HG02798 (cell line): ENCODE results near the gene UNC80.

Experiments used
- ATAC-seq: cut with Tn5 transposase; IDR thresholded peaks from one replicate; pipeline ENCODE4 v1.9.1; 2021; ENCODE audit warnings: mild to moderate bottlenecking; ENCODE audit not compliant: unreplicated experiment, poor library complexity

UNC80 gene, protein sequence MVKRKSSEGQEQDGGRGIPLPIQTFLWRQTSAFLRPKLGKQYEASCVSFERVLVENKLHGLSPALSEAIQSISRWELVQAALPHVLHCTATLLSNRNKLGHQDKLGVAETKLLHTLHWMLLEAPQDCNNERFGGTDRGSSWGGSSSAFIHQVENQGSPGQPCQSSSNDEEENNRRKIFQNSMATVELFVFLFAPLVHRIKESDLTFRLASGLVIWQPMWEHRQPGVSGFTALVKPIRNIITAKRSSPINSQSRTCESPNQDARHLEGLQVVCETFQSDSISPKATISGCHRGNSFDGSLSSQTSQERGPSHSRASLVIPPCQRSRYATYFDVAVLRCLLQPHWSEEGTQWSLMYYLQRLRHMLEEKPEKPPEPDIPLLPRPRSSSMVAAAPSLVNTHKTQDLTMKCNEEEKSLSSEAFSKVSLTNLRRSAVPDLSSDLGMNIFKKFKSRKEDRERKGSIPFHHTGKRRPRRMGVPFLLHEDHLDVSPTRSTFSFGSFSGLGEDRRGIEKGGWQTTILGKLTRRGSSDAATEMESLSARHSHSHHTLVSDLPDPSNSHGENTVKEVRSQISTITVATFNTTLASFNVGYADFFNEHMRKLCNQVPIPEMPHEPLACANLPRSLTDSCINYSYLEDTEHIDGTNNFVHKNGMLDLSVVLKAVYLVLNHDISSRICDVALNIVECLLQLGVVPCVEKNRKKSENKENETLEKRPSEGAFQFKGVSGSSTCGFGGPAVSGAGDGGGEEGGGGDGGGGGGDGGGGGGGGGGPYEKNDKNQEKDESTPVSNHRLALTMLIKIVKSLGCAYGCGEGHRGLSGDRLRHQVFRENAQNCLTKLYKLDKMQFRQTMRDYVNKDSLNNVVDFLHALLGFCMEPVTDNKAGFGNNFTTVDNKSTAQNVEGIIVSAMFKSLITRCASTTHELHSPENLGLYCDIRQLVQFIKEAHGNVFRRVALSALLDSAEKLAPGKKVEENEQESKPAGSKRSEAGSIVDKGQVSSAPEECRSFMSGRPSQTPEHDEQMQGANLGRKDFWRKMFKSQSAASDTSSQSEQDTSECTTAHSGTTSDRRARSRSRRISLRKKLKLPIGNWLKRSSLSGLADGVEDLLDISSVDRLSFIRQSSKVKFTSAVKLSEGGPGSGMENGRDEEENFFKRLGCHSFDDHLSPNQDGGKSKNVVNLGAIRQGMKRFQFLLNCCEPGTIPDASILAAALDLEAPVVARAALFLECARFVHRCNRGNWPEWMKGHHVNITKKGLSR (N-terminal part only)

DNA sequence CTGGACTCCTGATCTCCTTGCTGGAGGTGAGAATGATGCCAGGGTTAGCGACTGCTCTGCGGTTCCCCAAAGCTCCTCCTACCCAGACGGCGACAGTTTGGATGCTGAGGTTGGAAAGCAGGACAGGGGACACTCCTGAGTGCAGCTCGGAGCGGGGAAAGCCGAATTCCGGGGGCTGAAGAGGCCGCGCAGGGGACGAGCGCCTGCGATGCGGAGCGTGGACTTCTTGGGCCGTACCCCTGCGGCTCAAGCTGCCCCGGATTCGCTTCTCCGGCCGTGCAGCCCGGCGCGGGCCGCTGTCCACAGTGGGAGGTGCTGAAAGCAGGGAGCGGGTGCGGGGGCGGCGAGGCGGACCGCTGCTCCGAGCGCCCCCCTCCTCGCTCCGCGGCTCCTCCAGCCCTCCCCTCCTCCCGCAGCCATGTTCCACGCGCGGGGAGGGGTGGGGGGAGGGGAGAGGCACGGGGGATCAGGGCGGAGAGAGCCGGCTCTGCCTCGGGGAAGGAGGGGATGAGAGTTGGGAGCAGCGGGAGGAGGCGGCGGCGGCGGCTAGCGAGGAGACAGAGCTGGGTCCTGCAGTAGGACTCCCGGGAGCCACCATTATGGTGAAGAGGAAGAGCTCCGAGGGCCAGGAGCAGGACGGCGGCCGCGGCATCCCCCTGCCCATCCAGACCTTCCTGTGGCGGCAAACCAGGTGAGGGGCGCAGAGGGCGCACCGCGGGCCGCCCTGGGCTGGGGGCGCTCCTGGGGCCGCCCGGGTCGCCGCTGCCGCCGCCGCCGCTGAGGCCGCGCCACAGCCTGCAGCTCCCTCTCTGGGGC lies at the start of gene UNC80:
UNC80 (plus strand) TSS at position 359 of the 816 bp plus-strand sequence; CDS start at position 600, 241 bp downstream.
- no peak for ATAC-seq

- no peak for ATAC-seq
Measured at GRCh38 chr2:209726311-209726710, 45.3 kb upstream of the UNC80 start.

DNA sequence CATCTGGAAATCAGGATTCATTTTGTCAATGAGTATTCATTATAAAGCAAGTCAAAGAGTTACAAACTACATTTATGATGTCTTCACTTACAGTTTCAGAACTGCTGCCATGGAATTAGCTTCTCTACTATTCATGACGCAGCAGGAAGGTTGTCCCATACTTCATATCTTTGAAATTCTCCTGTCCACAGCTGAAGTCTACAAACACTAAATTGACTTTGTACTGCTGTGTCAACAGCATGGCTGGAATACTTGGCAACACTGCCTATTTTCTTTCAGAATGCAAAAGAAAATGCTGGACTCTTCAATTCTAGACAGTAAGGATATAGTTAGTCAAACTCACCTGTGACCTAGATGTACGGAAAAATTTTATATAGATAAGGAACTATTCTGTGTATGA lies 44.6 kb upstream of the UNC80 start:
- no peak for ATAC-seq

DNA sequence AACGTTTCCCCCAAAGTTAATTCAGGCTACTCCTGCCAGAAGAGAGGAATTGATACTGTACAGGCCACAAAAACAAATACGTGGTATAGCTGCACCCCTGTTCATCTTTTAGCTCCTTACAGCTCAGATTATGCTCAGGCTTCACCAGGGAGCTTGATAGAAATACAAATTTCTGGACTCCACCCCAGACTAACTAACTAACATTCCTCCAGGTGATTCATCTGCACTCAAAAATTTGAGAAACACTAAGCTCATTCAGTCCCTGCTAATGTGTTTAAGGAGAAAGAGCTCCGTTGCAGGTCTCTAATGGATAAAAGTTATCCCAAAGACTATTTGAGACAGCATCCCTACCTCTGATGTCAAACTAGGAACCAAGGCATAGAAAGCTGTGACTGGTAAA lies 36.8 kb upstream of the UNC80 start:
- no peak for ATAC-seq

DNA sequence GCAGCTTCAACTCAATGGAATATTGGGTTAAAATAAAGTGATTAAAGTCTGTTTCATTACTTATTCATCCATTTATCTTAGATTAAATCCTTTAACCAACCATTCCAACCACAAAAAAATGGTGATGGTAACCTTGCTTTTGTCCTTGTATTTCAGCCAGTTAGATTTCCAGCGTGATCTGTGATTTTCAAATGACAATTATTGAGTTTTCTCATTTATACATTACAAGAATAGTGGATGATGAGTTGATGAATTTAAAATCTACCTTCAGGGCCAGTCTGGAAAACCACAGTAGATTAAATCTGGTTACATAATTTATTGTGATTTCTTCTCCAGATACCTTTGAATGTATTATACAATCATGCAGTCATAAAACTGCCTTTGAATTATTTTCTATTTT lies 29.7 kb upstream of the UNC80 start:
- ATAC-seq: no peak

- no peak for ATAC-seq
Measured at GRCh38 chr2:209753020-209753419, 18.6 kb upstream of the UNC80 start.

GRCh38 chr2:209757163-209757562 lies 14.5 kb upstream of the UNC80 start:
- no peak for ATAC-seq

DNA sequence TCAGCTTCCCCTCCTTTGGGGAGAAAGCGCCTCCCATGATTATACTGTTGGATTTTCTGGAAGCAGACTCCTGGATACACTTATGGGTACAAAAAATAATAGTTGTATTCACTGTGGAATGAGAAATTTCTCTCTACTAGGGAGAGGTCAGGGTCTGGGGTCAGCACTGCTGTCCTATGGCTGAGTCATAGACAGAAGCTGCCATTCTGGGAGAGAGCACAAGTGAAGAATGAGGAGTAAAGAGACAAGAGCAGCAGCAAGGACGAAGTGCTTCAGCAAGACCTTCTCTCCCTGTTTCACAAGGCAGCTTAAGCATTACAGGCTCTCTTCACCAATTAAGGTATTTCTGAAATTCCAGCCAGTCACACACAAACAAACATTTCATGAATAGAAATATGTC lies 10.1 kb upstream of the UNC80 start:
- ATAC-seq: no peak

GRCh38 chr2:209762563-209762962 lies 9.1 kb upstream of the UNC80 start:
- no peak for ATAC-seq

GRCh38 chr2:209763106-209763505 lies 8.5 kb upstream of the UNC80 start:
- ATAC-seq: no peak

- no peak for ATAC-seq
Measured at GRCh38 chr2:209766613-209767012, 5.0 kb upstream of the UNC80 start.

DNA sequence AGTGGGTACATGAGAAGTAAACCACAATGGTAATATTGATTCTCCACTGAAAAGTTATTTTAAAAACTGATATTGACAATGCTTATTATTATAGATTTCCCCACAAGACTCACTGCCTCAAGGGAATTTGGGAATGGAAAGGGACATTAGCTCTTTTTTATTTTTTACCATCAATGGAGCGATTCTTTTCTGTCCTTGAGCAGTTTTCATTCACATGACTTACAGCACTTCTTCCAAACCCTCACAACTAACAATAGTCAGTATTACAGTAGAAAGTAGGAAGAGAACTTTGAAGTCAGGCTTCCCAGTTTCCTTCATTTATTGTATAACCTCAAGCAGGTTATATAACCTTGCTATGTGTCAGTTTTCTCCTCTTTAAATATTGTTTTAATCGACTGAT lies 4.3 kb upstream of the UNC80 start:
- no peak for ATAC-seq

GRCh38 chr2:209768557-209768956 lies 3.1 kb upstream of the UNC80 start:
- ATAC-seq: no peak

DNA sequence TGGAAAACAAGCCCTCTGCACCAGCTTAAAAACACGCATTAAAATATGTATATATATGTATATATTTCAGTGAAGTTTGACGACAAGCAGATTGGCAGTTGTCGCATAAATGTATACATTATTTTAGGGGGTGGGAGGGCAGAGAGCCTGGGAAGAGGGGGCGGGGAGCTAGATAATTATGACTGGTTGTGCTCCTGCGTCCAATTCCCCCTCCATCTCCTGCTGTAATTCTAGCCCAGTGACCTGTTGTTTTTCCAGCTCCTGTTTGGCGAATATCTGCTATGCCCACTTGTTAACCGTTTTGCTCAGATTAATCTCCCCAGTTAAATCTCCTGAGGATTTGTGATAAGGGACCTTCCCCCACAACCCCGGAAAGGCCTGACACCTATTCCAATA lies 656 bp downstream of the UNC80 start:
- no peak for ATAC-seq

- ATAC-seq: no peak
Measured at GRCh38 chr2:209773377-209773776, 1.7 kb downstream of the UNC80 start.

DNA sequence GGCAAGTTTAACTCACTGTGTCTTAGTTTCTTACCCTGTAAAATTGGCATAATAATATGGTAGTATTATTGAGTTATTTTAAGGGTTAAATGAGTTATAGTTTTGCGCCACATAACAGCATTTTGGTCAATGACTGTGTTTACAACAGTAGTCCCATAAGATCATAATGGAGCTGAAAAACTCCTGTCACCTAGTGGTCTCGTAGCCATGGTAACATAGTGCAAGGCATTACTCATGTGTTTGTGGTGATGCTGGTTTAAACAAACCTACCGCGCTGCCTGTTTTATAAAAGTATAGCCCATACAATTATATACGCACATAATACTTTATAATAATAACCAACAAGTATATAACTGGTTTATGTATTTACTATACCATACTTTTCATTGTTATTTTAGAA lies 15.8 kb downstream of the UNC80 start:
- no peak for ATAC-seq

DNA sequence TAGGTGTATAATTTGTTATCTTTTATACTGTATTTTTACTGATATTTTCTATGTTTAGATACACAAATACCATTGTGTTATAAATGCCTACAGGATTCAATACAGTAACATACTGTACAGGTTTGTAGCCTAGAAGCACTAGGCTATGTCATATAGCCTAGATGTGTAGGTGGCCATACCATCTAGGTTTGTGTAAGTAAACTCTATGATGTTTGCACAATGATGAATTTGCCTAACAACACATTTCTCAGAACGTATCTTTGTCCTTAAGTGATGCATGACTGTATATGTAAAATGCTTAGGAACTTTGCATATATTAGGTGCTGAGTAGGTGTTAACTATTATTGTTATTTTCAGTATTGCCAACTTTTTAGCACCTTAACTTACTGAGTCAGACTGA lies 17.3 kb downstream of the UNC80 start:
- ATAC-seq: no peak

GRCh38 chr2:209790066-209790728 lies 18.6 kb downstream of the UNC80 start:
- peak; percentile 72 for ATAC-seq

- ATAC-seq: no peak
Measured at GRCh38 chr2:209791151-209791550, 19.5 kb downstream of the UNC80 start.
